Stimulated activated CD8-positive, alpha-beta memory T cell treated with anti-CD3 and anti-CD28 coated beads, Interleukin-7, amount 100 ng/mL, for 1 hour (primary cell): ENCODE measurements around the gene RPL14.

ENCODE experiments used
- DNase-seq, 2 donors: peaks; one replicate each; pipeline ENCODE4 v3.0.0-alpha.2; 2020; ENCODE audit warnings: low read depth in 2 of 2

Gene RPL14

GRCh38 chr3:40463579-40463978 is 6.4 kb downstream of the RPL14 start:
- DNase-seq: no peak

- no peak for DNase-seq
These were observed 7.4 kb downstream of the RPL14 start for GRCh38 chr3:40464339-40465110.

- DNase-seq: no peak
These were observed 7.9 kb downstream of the RPL14 start for GRCh38 chr3:40465111-40465407.

- no peak for DNase-seq
These were observed 8.3 kb downstream of the RPL14 start for GRCh38 chr3:40465456-40465855.

DNA sequence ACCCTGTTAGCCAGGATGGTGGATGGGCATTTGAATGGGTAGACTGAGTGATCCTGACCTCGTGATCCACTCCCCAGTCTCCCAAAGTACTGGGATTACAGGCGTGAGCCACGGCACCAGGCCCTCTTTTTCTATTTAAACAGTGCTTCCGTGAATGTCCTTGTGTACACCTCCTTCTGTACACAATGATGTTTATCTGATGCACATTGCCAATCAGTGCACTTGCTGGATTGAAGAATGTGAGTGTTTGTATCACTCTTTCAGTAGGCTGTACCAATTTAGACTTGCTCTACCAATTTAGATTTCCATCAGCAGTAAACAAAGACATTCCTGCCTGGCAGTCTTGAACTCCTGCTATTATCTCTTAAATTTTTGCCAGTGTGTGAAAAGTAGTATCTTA is 10.9 kb downstream of the RPL14 start:
- no peak for DNase-seq

DNA sequence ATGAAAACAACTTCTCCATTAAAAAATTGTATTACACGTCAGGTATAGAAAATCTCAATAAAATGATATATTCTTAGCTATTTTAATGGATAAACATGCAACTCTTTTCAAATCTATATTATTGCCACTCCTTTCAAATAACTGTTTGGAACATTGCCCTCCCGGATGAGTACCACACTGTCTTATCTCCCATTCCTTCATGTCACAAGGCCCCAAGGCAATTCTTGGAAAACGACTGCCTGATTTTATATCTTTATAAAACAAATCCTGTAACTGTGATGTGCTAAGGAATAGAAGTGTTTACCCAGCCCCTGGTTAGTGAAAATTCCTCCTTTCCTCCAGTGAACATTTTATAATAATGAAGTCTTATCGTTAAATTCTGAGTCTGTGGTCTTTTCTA is 13.6 kb downstream of the RPL14 start:
- no peak for DNase-seq

- no peak for DNase-seq
These were observed 19.6 kb downstream of the RPL14 start, which contains the start of gene ZNF619 for GRCh38 chr3:40476478-40477470. Gene ZNF619, plus strand, starts transcription at chr3:40477122. Its CDS starts 858 bp downstream, at chr3:40477980.

GRCh38 chr3:40477666-40478065 is 20.5 kb downstream of the RPL14 start:
- DNase-seq: no peak

DNA sequence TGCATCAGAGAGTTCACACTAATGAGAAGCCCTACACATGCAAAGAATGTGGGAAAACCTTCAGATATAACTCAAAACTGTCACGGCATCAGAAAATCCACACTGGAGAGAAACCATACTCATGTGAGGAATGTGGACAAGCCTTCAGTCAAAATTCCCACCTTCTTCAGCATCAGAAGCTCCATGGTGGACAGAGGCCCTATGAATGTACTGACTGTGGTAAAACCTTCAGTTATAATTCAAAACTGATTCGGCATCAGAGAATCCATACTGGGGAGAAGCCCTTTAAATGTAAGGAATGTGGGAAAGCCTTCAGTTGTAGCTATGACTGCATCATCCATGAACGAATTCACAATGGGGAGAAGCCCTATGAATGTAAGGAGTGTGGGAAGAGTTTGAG is 30.0 kb downstream of the RPL14 start:
- no peak for DNase-seq

DNA sequence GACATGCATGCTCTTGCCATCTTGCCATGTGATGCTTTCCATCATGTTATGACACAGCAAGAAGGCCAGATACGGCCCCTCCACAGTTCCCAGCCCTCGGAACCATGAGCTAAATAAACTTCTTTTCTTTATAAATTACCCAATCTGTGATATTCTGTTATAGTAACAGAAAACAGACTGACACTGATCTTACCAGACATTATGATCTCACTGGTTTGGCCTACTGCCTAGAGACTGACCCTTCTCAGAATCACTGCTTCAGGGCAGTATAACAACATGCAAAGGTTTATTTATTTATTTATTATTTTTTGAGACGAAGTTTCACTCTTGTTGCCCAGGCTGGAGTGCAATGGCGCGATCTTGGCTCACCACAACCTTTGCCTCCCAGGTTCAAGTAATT is 33.8 kb downstream of the RPL14 start:
- DNase-seq: no peak

DNA sequence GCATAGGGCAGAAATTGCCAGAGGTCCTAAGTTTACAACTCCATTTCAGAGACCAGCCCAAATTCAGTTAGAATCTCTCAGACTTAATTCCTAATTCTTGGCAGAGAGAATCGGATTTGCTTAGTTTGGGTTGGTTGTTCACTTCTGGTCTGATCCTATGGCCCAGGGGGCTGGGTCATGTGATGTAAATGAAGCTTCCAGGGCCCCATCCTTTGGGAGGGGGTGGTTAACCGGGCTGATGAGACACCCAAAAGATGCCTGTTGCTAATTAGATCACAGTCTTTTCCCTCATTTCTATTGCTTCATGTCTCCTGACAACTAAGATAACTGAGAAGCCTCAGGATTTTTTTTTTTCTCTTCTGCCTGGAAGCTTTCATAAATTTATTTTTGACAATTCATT is 37.6 kb downstream of the RPL14 start:
- DNase-seq: no peak

GRCh38 chr3:40497288-40497687 is 40.1 kb downstream of the RPL14 start:
- no peak for DNase-seq

DNA sequence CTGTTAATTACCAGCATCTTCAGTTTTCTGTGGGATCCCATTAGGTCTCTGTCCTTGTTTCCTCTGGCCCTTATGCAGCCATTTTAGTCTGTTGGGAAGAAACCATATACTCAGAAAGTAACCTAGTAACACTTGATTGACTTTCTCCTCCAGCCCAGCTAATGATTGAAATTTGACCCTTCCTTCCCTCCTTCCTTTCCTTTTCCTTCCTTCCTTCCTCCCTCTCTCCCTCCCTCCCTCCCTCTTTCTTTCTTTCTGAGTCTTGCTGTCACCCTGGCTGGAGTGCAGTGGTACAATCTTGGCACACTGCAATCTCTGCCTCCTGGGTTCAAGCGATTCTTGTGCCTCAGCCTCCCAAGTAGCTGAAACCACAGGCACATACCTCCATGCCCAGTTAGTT is 42.8 kb downstream of the RPL14 start:
- DNase-seq: no peak

DNA sequence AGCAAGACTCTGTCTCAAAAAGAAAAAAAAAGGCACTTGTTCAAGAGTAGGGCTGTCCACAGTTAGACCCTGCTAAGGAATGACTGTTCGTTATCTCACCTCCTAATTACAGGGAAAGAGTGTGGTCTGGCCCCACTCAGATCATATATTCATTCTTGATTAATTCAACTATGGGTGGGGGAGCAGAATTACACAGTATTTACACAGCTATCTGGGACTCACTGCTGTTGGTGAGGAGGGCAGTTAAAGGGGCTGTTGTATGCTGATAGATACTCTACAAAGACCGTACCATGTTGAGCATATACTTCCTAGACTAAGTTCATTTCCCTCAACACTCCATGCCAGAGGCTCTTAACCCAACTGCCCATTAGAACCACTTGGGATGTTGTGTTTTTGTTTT is 44.9 kb downstream of the RPL14 start:
- DNase-seq: no peak

DNA sequence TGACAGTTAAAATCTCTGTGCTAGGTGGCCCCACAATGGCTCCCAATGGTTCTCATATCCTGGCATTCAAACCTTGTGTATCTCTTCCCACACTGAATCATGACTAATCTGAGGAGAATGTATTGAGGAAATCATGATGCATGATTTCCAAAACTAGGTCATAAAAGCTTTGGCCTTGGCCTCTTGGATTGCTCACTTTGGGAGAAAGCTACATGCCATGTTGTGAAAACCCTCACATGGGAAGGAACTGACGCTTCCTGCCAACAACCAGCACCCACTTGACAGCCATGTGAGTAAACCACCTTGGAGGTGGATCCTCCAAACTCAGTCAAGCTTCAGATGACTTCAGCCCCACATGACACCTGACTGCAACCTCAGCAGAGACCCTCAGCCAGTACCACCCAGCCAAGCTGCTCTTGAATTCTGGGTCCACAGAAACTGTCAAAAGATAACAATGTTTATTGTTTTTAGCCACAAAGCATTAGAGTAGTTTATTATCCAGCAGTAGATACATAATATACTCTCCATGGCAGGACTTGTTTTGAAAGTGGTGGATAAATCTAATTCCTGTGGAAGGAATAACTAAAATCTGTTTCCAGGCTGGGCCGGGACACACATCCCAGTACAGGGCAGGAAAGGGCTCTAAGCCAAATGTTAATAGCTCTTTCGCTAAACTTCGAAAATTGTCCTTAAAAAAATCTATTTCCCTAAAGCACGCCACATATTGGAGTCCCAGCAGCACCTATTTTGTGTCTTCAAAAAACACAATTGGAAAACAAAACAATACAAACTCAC is 47.7 kb downstream of the RPL14 start:
- DNase-seq: no peak

DNA sequence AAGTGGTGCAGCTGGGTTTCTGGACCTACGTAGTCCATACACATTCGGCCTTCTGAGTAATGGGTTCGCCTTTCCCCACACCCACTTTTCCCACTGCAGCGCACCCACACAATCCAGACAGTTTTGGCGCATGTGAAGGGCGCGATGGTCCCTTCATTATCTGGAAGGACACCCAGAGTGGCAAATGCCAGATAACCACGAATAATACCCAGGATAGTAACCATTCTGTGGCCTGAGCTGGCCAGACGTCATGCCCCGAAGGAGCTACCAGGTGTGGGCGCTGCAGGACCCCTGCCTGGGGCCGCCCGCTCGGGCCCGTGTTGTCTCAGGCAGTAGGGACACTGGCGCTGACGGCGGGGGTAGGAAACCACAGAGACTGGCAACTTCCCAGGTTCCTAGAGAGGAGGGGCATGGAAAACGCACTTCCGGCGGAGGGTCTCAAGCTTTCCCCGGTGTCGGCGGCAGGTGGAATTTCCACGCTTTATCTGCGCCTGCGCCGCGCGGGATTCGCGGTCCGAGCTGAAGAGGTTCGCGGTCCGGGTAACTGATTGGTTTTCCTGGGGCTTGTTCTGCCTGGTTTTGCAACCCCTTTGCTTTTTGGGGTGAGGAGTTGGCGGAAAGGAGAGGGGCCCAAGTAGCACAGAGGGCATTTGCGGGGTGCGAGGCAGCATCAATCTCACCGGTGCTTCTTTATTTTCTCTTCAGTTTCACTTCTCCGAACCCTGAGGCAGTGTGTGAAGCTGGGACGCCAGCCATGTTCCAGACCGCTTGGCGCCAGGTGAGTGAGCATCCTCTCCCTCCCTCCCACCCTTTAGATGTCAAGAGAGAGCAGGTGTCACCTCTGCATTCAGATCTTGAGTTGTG is 48.7 kb downstream of the RPL14 start, which contains the start of gene ZNF620:
TSS of gene ZNF620 (plus strand) at position 441 of the 864 bp plus-strand sequence. CDS start at position 755, 314 bp downstream.
- DNase-seq: peak; percentile 26 to 34

- DNase-seq: no peak
These were observed 54.0 kb downstream of the RPL14 start for GRCh38 chr3:40511031-40511718.

- no peak for DNase-seq
These were observed 59.1 kb downstream of the RPL14 start for GRCh38 chr3:40516201-40516600.

DNA sequence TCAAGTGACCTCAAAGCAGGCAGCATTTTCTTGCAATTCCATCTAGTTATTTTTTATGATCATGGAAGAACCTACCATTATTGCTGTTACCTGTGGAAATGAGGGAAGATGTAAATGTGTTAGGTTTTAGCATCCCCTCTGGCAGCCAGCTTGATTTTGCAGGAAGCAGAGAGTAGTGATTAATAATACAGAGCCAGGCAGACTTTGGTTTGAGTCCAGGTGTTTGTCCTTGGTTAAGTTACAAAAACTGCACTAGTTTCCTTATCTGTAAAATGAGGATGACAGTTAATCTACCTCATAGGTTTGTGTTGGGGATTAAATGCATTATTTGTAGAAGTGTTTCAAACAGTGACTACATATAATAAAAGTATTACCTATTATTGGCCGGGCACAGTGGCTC is 60.9 kb downstream of the RPL14 start:
- DNase-seq: no peak
